Limb (tissue), 2 donors: ENCODE measurements around the gene KIAA1755.
"Not testable (repeated sequence)": the region's sequence is repeated elsewhere in the genome, so short reads cannot be mapped to it uniquely, and the experiment has no call there.

Experiments used
- DNase-seq, 2 donors: peaks; one replicate each; pipeline ENCODE4 v3.0.0-alpha.2; 2016; ENCODE audit errors: extremely low spot score in 2 of 2

KIAA1755 gene

GRCh38 chr20:38261054-38261390 is 487 bp upstream of the KIAA1755 start:
- no peak for DNase-seq

GRCh38 chr20:38260025-38260377 is 534 bp downstream of the KIAA1755 start:
- no peak for DNase-seq

- DNase-seq, result no peak
Observed at GRCh38 chr20:38258545-38259215, 1.9 kb downstream of the KIAA1755 start.

GRCh38 chr20:38256966-38257365 is 3.6 kb downstream of the KIAA1755 start:
- DNase-seq, result no peak

GRCh38 chr20:38256021-38256420 is 4.5 kb downstream of the KIAA1755 start:
- no peak for DNase-seq

- DNase-seq, result peak in 1 of 2 donors; percentile 68
Observed at GRCh38 chr20:38255393-38255792, 5.1 kb downstream of the KIAA1755 start.

- not testable (repeated sequence) for DNase-seq
Observed at GRCh38 chr20:38254621-38255020, 5.9 kb downstream of the KIAA1755 start.

GRCh38 chr20:38253571-38253970 is 7.0 kb downstream of the KIAA1755 start:
- peak in 1 of 2 donors; percentile 42 for DNase-seq

GRCh38 chr20:38252292-38253288 is 7.9 kb downstream of the KIAA1755 start:
- peak in 1 of 2 donors; percentile 64 for DNase-seq

GRCh38 chr20:38251441-38251840 is 9.1 kb downstream of the KIAA1755 start:
- not testable (repeated sequence) for DNase-seq

- DNase-seq, result no peak
Observed at GRCh38 chr20:38250609-38251008, 9.9 kb downstream of the KIAA1755 start.

GRCh38 chr20:38249536-38250310 is 10.8 kb downstream of the KIAA1755 start:
- no peak for DNase-seq

GRCh38 chr20:38248133-38248532 is 12.4 kb downstream of the KIAA1755 start:
- peak in 1 of 2 donors; percentile 54 for DNase-seq

- not testable (repeated sequence) for DNase-seq
Observed at GRCh38 chr20:38247725-38248124, 12.8 kb downstream of the KIAA1755 start.

GRCh38 chr20:38247166-38247509 is 13.4 kb downstream of the KIAA1755 start:
- no peak for DNase-seq

GRCh38 chr20:38246357-38247165 is 14.0 kb downstream of the KIAA1755 start:
- peak; percentile 55 to 76 for DNase-seq

- no peak for DNase-seq
Observed at GRCh38 chr20:38245753-38246152, 14.8 kb downstream of the KIAA1755 start.

- no peak for DNase-seq
Observed at GRCh38 chr20:38243709-38244020, 16.9 kb downstream of the KIAA1755 start.

- no peak for DNase-seq
Observed at GRCh38 chr20:38242848-38243708, 17.5 kb downstream of the KIAA1755 start.

- no peak for DNase-seq
Observed at GRCh38 chr20:38241201-38241600, 19.3 kb downstream of the KIAA1755 start.
